ENCODE data around the gene AFM.

The AFM gene

GRCh38 chr4:73481358-73481757, at the start of gene AFM:
TSS of gene AFM (plus strand) at chr4:73481745. CDS start at chr4:73481776, 31 bp downstream.
- no peak for DNase-seq (ENCODE audit: low read depth)

GRCh38 chr4:73431813-73432168, 49.8 kb upstream of the AFM start:
- no peak for DNase-seq (ENCODE audit: low read depth)

- no peak for DNase-seq (ENCODE audit: low read depth)
Observed at GRCh38 chr4:73432169-73433000, 49.2 kb upstream of the AFM start.

GRCh38 chr4:73433140-73433539, 48.4 kb upstream of the AFM start:
- no peak for DNase-seq (ENCODE audit: low read depth)

- DNase-seq (ENCODE audit: low read depth) = no peak
Observed at GRCh38 chr4:73434311-73434710, 47.2 kb upstream of the AFM start.

- no peak for DNase-seq (ENCODE audit: low read depth)
Observed at GRCh38 chr4:73435984-73436383, 45.6 kb upstream of the AFM start, which contains the start of gene AFP. TSS of gene AFP (plus strand) at chr4:73436221. CDS start at chr4:73436263, 42 bp downstream.

GRCh38 chr4:73436674-73437557, 44.6 kb upstream of the AFM start:
- DNase-seq (ENCODE audit: low read depth) = no peak

- no peak for DNase-seq (ENCODE audit: low read depth)
Observed at GRCh38 chr4:73437558-73437956, 44.0 kb upstream of the AFM start.

GRCh38 chr4:73438048-73438447, 43.5 kb upstream of the AFM start:
- no peak for DNase-seq (ENCODE audit: low read depth)

GRCh38 chr4:73438582-73439215, 42.8 kb upstream of the AFM start:
- no peak for DNase-seq (ENCODE audit: low read depth)

GRCh38 chr4:73439445-73439844, 42.1 kb upstream of the AFM start:
- no peak for DNase-seq (ENCODE audit: low read depth)

GRCh38 chr4:73439991-73440390, 41.6 kb upstream of the AFM start:
- no peak for DNase-seq (ENCODE audit: low read depth)

GRCh38 chr4:73440653-73441052, 40.9 kb upstream of the AFM start:
- DNase-seq (ENCODE audit: low read depth) = no peak

GRCh38 chr4:73442275-73442674, 39.3 kb upstream of the AFM start:
- DNase-seq (ENCODE audit: low read depth) = no peak

- DNase-seq (ENCODE audit: low read depth) = no peak
Observed at GRCh38 chr4:73443224-73443623, 38.3 kb upstream of the AFM start.

GRCh38 chr4:73445383-73446335, 35.9 kb upstream of the AFM start:
- no peak for DNase-seq (ENCODE audit: low read depth)

GRCh38 chr4:73446336-73446938, 35.1 kb upstream of the AFM start:
- DNase-seq (ENCODE audit: low read depth) = no peak

- DNase-seq (ENCODE audit: low read depth) = peak; percentile 19
Observed at GRCh38 chr4:73447671-73448070, 33.9 kb upstream of the AFM start.

- DNase-seq (ENCODE audit: low read depth) = no peak
Observed at GRCh38 chr4:73448448-73449203, 32.9 kb upstream of the AFM start.

- DNase-seq (ENCODE audit: low read depth) = peak; percentile 88
Observed at GRCh38 chr4:73450398-73451004, 31.0 kb upstream of the AFM start.
